ENCODE results near the gene SYT2. TPM values are rescaled to one million over a fixed set of nuclear protein-coding genes. Genes with fewer than 3 reads are reported as not detected.

The SYT2 gene
- total and polyA plus RNA-seq, 10 of the 15 experiments (the other 5 are each of a cell fraction or from before 2014, with no cell fraction given) = not detected

DNA sequence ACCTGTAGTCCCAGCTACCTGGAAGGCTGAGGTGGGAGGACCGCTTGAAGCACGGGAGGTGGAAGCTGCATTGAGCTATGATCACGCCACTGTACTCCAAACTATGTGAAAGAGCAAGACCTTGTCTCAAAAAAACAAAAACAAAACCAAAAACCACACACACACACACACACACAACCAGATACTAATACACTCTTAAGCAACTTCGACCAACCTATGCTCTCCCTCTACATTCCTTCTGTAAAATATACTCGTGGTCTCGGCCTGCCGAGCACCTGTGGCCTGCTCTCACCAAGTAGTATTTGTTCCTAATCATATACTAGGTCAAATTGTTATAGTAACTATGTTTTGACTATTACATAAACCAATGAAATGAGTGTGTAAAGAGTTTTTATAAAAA is 13.5 kb upstream of the SYT2 start:
- in situ Hi-C loops (cut with MboI) (no loop called here), intact Hi-C loops (cut with micrococcal nuclease; ENCODE audit: unreplicated experiment) (loop anchor here (10.0 kb wide), 2 partner anchors 61 to 271 kb away; no protein-coding TSS in a partner anchor)
- Histone ChIP-seq H4K20me1 (ENCODE audit: control insufficient read depth, insufficient read depth) (no peaks in the 10 kb centered on the region; the same call in 1 of the 2 replicates), H3K9me3 (replicated peaks; ENCODE audit: control insufficient read depth, insufficient read depth, low read length) (no peaks in the 10 kb centered on the region), H3K79me2 (ENCODE audit: control insufficient read depth, insufficient read depth, low read length) (no peaks in the 10 kb centered on the region), H3K4me2 (ENCODE audit: control insufficient read depth, insufficient read depth) (no peak overlapping the region), H2AFZ (ENCODE audit: control insufficient read depth, low read depth, low read length) (no peak overlapping the region), H3K9ac (ENCODE audit: control insufficient read depth, insufficient read depth, low read length) (no peak overlapping the region), H3K27ac (ENCODE audit: control insufficient read depth, insufficient read depth) (no peak overlapping the region), H3K4me1 (ENCODE audit: control insufficient read depth, insufficient read depth, low read length) (no peaks in the 10 kb centered on the region), H3K4me3 (no peak overlapping the region), H3K27me3 (replicated peaks in 1 of 2; ENCODE audit: control insufficient read depth in 2 of 2, insufficient read depth in 2 of 2, low read length in 1 of 2) (no peaks in the 10 kb centered on the region), H3K36me3 (ENCODE audit: control insufficient read depth in 2 of 2, insufficient read depth in 2 of 2, low read length in 1 of 2) (no peaks in the 10 kb centered on the region)
- FAIRE-seq (no peak), DNase-seq (ENCODE audit: low read depth, low spot score) (no peak), ATAC-seq (no peak)
- SMC1A ChIA-PET (ENCODE audit: uncharacterized antibody, unreplicated experiment) = interaction anchor here (1.8 to 2.7 kb wide), 2 partner anchors 8 to 10 kb away, joined by 5 to 10 read pairs; no protein-coding TSS in a partner anchor
- BruUV-seq (replicated peaks) = no TSS peak
- POLR2A ChIA-PET = interaction anchor here (0.6 kb wide), 1 partner anchor 69 kb away, joined by 3 read pairs; no protein-coding TSS in a partner anchor
- TF ChIP-seq SREBF2 (IDR thresholded peaks at IDR 0.05; ENCODE audit: low read length) (no peak), CHD1 (IDR thresholded peaks at IDR 0.05; ENCODE audit: low read depth, low read length) (no peak), ASH2L (IDR thresholded peaks at IDR 0.05; ENCODE audit: borderline replicate concordance, low read depth) (no peak), NKRF (conservative IDR thresholded peaks at IDR 0.05) (no peak), SPI1 (IDR thresholded peaks at IDR 0.05; ENCODE audit: borderline replicate concordance, insufficient read depth, low read depth, low read length) (no peak), ZNF687 (IDR thresholded peaks at IDR 0.05) (no peak), YY1 (IDR thresholded peaks at IDR 0.05; ENCODE audit: low read depth, low read length) (no peak), CREM (IDR thresholded peaks at IDR 0.05; ENCODE audit: low read depth) (no peak), STAT3 (IDR thresholded peaks at IDR 0.05; ENCODE audit: low read depth, low read length) (no peak), JUNB (IDR thresholded peaks at IDR 0.05) (no peak), CHD4 (IDR thresholded peaks at IDR 0.05) (no peak), KAT2A (conservative IDR thresholded peaks at IDR 0.05; ENCODE audit: control insufficient read depth, low read depth, low read length) (no peak), REST (IDR thresholded peaks at IDR 0.05; ENCODE audit: low read depth, low read length) (no peak), NFYA (IDR thresholded peaks at IDR 0.05; ENCODE audit: borderline replicate concordance, low read depth, low read length) (no peak), RCOR1 (conservative IDR thresholded peaks at IDR 0.05; ENCODE audit: low read depth, low read length) (no peak)
- CTCF ChIA-PET = no interaction called here
- RAD21 ChIA-PET (ENCODE audit: unreplicated experiment) = no interaction called here
- WGBS (ENCODE audit: insufficient coverage, insufficient replicate concordance, low lambda C conversion rate, missing lambda C conversion rate) = 57% methylated on average over 7 of the region's 7 CpGs
